Measurements from ENCODE around the gene SBF2. TPM values are rescaled to one million over a fixed set of nuclear protein-coding genes. Genes with fewer than 3 reads are reported as not detected.
"Not testable (repeated sequence)": the region's sequence is repeated elsewhere in the genome, so short reads cannot be mapped to it uniquely, and the experiment has no call there.

The SBF2 gene
- total RNA-seq, 1 experiment from 2014 or later, result 33.5 TPM

DNA sequence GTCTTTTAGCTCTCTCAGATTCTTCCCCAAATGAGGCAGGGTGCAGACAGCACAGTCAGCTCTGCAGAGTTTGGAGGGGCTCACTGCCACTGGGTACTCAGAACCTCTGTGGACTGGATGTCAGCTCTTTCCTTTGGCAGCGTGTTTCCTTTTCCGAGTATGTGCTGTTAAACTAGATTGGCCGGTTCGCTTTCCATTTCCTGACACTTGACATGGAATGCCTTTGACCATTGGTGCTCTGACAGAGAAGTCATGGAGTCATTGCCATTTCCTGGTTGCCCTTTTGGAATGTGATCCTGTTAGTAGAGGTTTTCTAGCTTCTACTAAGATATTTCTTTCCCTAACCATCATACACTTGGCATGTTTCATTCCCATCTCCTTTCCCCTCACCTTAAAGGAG lies 543.5 kb downstream of the SBF2 start:
- no peak for DNase-seq (ENCODE audit: low read depth)

DNA sequence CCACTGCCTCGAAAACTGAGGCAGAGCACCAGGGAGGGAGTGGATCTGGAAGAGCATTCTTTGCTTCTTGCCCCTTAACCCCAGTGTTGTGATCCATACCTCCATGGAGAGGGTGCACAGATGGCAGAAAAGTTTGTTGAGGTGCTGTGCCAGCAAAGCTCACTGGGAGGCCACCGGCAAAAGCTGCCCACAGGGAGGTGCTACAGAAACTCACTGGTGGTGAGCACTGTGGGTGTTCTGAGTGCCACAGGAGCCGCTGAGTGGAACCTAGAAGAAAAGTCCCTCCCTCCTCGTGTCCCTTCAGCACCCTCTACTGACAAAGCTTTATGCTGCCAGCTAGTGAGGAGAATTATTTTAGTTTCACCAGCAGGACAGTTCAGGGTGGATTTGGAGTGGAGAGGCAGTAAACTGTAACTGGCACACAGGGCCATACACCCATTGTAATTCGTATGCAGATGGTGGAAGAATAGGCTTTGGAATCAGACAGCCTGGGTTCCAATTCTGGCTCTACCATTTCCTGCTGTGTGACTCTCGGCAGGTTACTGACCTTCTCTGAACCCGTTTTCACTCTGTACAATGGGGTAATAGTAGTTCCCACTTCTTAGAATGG lies 545.6 kb downstream of the SBF2 start:
- DNase-seq (ENCODE audit: low read depth), result peak; percentile 80

- DNase-seq (ENCODE audit: low read depth), result no peak
These were observed 546.2 kb downstream of the SBF2 start for GRCh38 chr11:9747828-9748227.

DNA sequence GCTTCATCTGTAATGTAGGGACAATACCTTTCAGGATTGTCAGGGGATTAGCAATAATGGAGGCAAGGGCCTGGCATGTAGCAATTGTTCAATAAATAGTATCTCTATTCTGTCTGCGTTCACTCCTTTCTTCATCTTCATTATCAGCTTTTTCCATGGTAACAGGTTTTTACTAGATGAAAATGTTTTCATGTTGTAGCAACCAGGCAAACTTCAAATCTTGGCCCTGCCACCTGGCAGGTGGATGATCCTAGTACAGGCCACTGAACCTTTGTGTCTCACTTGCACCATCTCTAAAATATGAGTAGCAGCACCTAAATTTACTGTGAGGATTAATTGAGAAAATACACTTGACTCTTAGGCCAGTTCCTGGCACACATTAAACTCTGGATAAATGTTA lies 546.8 kb downstream of the SBF2 start:
- DNase-seq (ENCODE audit: low read depth), result no peak

GRCh38 chr11:9745411-9746211 lies 548.4 kb downstream of the SBF2 start:
- no peak for DNase-seq (ENCODE audit: low read depth)

DNA sequence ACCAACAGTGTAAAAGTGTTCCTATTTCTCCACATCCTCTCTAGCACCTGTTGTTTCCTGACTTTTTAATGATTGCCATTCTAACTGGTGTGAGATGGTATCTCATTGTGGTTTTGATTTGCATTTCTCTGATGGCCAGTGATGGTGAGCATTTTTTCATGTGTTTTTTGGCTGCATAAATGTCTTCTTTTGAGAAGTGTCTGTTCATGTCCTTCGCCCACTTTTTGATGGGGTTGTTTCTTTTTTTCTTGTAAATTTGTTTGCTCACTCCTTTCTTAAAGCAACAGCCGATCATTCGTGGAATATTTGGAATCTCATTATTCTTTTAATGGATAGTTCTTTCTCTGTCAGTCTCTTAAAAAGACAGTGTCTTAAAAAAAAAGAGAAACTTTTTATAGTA lies 550.5 kb downstream of the SBF2 start:
- not testable (repeated sequence) for DNase-seq (ENCODE audit: low read depth)

DNA sequence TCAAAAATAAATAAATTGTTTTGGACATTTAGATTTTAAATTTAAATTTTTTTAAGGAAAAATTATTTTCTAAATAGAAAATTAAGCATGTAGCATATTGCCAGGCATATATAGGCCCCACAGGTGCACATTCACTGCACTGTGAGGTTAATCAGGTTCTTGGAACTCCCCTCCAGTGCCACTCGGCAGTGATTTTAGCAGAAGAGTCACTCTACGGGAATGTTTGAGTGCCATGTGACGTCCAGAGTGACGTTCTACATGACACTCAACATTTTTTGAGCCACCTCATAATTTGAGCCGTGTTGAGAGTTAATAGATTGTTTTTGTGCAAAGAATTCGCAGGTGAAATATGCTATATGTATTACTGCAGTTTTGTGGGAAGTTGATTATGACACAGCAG lies 552.8 kb downstream of the SBF2 start:
- DNase-seq (ENCODE audit: low read depth), result no peak

DNA sequence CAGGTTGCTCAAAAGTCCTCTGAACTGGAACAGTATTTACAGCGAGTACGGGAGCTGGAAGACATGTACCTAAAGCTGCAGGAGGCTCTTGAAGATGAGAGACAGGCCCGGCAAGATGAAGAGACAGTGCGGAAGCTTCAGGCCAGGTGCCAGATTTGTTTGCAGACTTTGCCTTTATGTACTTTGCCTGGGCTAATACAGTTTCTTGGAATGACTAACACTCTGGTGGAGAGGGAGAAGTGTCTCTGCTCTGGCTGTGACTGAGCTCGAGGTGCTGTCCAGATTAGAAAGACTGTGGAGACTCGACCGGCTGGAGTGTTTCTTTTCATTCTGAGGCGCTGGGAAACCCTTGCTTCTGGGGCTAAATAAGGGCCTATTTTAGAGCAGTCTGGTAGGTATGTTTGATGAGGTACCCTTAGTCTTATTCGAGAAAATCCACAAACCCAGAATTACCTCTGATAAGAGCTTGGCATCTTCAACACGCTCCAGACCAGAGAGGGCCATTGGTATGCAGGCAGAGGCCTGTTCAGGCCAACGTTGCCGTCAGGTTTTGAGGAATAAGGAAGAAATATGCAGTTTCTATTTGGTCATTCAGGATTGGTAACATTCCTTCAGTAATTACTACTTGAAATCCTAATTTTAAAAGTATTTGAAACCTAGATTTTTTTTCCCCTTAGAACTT lies 553.7 kb downstream of the SBF2 start:
- DNase-seq (ENCODE audit: low read depth), result no peak

DNA sequence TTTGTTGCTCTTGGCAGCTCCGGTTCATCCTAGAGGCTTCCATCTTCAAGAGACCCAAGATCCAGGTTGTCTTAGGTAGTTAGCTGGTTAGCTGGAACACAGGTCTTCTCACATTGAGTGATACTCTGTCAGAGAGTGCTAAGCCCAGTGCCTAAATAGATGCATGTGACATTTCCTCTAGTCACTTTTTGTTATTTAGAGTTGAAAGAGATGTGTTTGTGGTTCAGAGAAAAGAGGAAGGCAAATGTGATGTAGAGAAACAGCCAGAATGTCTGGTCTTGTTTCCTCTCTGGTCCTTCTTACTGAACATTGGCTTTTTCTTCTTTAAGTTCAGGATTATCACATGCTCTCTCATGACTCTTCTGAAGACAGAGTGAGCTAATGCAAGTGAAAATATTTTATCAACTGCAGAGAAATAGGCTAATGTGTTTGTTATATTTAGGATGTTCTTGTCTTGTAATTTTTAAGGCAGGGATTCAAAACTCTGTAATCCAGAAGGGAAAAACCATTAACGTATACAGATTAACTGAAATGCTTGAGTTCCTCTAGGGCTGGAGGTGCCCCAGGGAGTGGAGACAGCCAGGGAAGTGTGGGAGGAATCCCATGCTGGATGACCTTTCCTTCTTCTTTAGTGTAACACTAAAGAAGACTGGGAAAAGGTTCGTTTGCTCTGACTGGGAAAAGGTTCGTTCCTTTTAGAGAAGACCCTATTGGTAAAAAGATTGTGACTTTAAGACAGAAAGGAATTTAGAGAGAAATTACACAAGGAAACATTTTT lies 554.7 kb downstream of the SBF2 start:
- DNase-seq (ENCODE audit: low read depth), result no peak

DNA sequence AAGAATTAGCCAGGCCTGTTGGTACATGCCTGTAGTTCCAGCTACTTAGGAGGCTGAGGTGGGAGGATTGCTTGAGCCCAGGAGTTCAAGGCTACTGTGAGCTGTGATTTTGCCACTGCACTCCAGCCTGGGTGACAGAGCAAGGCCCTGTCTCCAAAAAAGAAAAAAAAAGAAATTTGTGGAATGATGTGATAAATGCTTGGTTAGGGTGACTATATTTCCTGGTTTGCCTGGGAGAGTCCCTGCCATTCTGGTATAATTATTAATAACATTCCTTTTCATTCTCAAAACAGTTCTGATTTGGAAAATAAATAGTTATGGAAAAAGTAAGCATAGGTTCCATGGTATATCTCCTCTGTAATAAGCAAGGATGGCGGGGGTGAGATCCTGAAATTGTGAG lies 555.3 kb downstream of the SBF2 start:
- no peak for DNase-seq (ENCODE audit: low read depth)

GRCh38 chr11:9738116-9738515 lies 555.9 kb downstream of the SBF2 start:
- no peak for DNase-seq (ENCODE audit: low read depth)

DNA sequence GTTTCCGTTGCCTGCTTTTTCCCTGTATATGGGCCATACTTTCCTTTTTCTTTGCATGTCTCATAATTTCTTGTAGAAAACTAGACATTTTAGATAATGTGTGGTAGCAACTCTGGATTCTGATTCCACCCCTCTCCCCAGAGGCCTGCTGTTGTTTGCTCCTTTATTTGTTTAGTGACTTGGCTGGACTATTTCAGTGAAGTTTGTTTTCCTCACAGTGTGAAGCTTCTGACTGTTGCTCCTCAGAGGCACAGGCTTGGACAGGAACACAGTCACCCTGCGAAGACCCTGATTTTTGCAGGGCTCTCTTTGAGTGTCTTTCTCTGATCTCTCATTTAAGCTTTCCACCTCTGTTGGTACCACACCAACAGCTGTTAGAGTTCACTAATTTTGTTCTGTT lies 557.7 kb downstream of the SBF2 start:
- DNase-seq (ENCODE audit: low read depth), result no peak

GRCh38 chr11:9735919-9736318 lies 558.1 kb downstream of the SBF2 start:
- DNase-seq (ENCODE audit: low read depth), result no peak

DNA sequence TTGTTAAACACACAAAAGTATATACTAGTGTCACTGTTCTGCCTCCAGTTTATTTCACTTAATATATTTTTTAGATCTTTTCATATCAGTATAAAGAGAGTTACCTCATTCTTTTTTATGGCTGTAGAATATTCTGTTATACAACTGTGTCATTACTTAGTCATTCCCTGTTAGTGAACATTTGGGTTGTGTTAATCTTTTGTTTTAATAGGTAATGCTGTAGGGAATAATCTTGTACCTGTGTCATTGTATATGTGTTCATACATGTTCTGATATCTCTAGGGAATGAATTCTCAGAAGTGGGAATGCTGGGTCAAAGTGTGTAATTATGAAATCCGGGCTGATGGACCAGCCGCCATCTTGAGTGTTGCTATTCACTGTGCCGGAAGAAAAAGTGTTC lies 558.8 kb downstream of the SBF2 start:
- no peak for DNase-seq (ENCODE audit: low read depth)

- DNase-seq (ENCODE audit: low read depth), result no peak
These were observed 560.8 kb downstream of the SBF2 start for GRCh38 chr11:9733212-9733611.

GRCh38 chr11:9732453-9732852 lies 561.6 kb downstream of the SBF2 start:
- DNase-seq (ENCODE audit: low read depth), result no peak

- no peak for DNase-seq (ENCODE audit: low read depth)
These were observed 562.8 kb downstream of the SBF2 start for GRCh38 chr11:9731256-9731655.

Other genes starting within 250 kb of the SBF2 start
- 102 and 123 TPM in 2 replicates for gene ADM, start 10.9 kb upstream of the SBF2 start, total RNA-seq (2014; rRNA removed; shearing (Covaris generic))
- 11.9 and 14.3 TPM in 2 replicates for gene AMPD3, start 161.0 kb upstream of the SBF2 start, total RNA-seq (2014; rRNA removed; shearing (Covaris generic))
- 29.8 and 30.5 TPM in 2 replicates for gene RNF141, start 247.0 kb upstream of the SBF2 start, total RNA-seq (2014; rRNA removed; shearing (Covaris generic))